Right renal pelvis (tissue), 4 donors: ENCODE results near the gene GRK3. TPM values are rescaled to one million over a fixed set of nuclear protein-coding genes. Genes with fewer than 3 reads are reported as not detected.
"Not testable (repeated sequence)": the region's sequence is repeated elsewhere in the genome, so short reads cannot be mapped to it uniquely, and the experiment has no call there.

Experiments used
- DNase-seq, 4 donors: peaks; one replicate each; pipeline ENCODE4 v3.0.0-alpha.2; 2013; ENCODE audit warnings: low read depth in 4 of 4, low spot score in 3 of 4, missing footprints in 1 of 4
- polyA plus RNA-seq, 4 donors: library from polyadenylated mRNA; unstranded; fragments of 120-200 nt; gene quantifications; one replicate each; pipeline ENCODE4 v1.2.1, GENCODE V29; 2013; ENCODE audit not compliant: insufficient read length in 4 of 4

GRK3 gene
- polyA plus RNA-seq, 4 donors = 8.4 to 13.6 (median 11.5) TPM

GRCh38 chr22:25570486-25570885 is 6.0 kb downstream of the GRK3 start:
- DNase-seq = no peak

- DNase-seq = not testable (repeated sequence)
Measured at GRCh38 chr22:25571969-25572707, 7.7 kb downstream of the GRK3 start.

- no peak for DNase-seq
Measured at GRCh38 chr22:25572708-25573171, 8.3 kb downstream of the GRK3 start.

- DNase-seq = no peak
Measured at GRCh38 chr22:25573841-25574240, 9.4 kb downstream of the GRK3 start.

GRCh38 chr22:25574736-25575135 is 10.3 kb downstream of the GRK3 start:
- no peak for DNase-seq

- not testable (repeated sequence) for DNase-seq
Measured at GRCh38 chr22:25575674-25576392, 11.4 kb downstream of the GRK3 start.

- DNase-seq = not testable (repeated sequence)
Measured at GRCh38 chr22:25581452-25581851, 17.0 kb downstream of the GRK3 start.

GRCh38 chr22:25582946-25583345 is 18.5 kb downstream of the GRK3 start:
- no peak for DNase-seq

- DNase-seq = not testable (repeated sequence)
Measured at GRCh38 chr22:25584993-25585392, 20.5 kb downstream of the GRK3 start.

GRCh38 chr22:25589664-25590063 is 25.2 kb downstream of the GRK3 start:
- DNase-seq = not testable (repeated sequence)

GRCh38 chr22:25593323-25593722 is 28.8 kb downstream of the GRK3 start:
- not testable (repeated sequence) for DNase-seq

- no peak for DNase-seq
Measured at GRCh38 chr22:25598609-25599008, 34.1 kb downstream of the GRK3 start.

- DNase-seq = no peak
Measured at GRCh38 chr22:25602445-25602844, 38.0 kb downstream of the GRK3 start.

- no peak for DNase-seq
Measured at GRCh38 chr22:25602916-25603315, 38.4 kb downstream of the GRK3 start.

- DNase-seq = not testable (repeated sequence)
Measured at GRCh38 chr22:25605146-25605545, 40.7 kb downstream of the GRK3 start.

- not testable (repeated sequence) for DNase-seq
Measured at GRCh38 chr22:25605565-25605964, 41.1 kb downstream of the GRK3 start.

GRCh38 chr22:25611284-25611683 is 46.8 kb downstream of the GRK3 start:
- not testable (repeated sequence) for DNase-seq

GRCh38 chr22:25613131-25613530 is 48.7 kb downstream of the GRK3 start:
- DNase-seq = not testable (repeated sequence)

- DNase-seq = not testable (repeated sequence)
Measured at GRCh38 chr22:25613558-25613957, 49.1 kb downstream of the GRK3 start.

GRCh38 chr22:25614791-25615190 is 50.3 kb downstream of the GRK3 start:
- not testable (repeated sequence) for DNase-seq

GRCh38 chr22:25621986-25622385 is 57.5 kb downstream of the GRK3 start:
- no peak for DNase-seq

- DNase-seq = no peak
Measured at GRCh38 chr22:25623310-25623734, 58.8 kb downstream of the GRK3 start.
